Measurements from ENCODE around the gene CCNF.

Gene CCNF

DNA sequence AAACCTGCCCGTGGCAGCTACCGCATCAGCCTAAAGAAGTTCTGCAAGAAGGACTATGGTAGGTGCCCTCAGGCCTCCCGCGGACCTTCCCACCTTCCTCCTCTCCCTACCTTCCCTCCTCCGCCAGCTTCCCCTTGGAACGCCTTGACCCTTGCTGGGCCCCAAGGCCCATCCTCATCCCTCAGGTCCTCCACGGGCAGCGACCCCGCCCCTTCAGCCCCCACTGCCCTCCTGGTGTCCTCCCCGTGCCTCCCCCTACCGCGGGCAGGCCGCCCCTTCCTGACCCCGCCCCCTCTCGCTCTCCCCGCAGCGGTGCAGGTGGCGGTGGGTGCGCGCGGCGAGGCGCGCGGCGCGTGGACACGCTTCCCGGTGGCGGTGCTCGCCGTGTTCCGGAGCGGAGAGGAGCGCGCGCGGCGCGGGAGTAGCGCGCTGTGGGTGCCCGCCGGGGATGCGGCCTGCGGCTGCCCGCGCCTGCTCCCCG, 44.2 kb downstream of the CCNF start (continued):
- no peak; the same call in 1 of the 2 replicates for TF ChIP-seq ZBTB8A (tag by site-specific recombination; IDR thresholded peaks at IDR 0.05)
- TF ChIP-seq SP7 (tag by site-specific recombination; IDR thresholded peaks at IDR 0.05) = peak; percentile 83
- TF ChIP-seq, protein P1, sequence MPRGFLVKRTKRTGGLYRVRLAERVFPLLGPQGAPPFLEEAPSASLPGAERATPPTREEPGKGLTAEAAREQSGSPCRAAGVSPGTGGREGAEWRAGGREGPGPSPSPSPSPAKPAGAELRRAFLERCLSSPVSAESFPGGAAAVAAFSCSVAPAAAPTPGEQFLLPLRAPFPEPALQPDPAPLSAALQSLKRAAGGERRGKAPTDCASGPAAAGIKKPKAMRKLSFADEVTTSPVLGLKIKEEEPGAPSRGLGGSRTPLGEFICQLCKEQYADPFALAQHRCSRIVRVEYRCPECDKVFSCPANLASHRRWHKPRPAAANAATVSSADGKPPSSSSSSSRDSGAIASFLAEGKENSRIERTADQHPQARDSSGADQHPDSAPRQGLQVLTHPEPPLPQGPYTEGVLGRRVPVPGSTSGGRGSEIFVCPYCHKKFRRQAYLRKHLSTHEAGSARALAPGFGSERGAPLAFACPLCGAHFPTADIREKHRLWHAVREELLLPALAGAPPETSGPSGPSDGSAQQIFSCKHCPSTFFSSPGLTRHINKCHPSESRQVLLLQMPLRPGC (tag by site-specific recombination; IDR thresholded peaks at IDR 0.05) = peak; percentile 48; the same call in 1 of the 2 replicates
- no peak; the same call in 1 of the 2 replicates for TF ChIP-seq ZNF394 (tag by site-specific recombination; IDR thresholded peaks at IDR 0.05; ENCODE audit: borderline replicate concordance)
- no peak for TF ChIP-seq ZNF747 (tag by site-specific recombination; IDR thresholded peaks at IDR 0.05)
- TF ChIP-seq, protein P2, sequence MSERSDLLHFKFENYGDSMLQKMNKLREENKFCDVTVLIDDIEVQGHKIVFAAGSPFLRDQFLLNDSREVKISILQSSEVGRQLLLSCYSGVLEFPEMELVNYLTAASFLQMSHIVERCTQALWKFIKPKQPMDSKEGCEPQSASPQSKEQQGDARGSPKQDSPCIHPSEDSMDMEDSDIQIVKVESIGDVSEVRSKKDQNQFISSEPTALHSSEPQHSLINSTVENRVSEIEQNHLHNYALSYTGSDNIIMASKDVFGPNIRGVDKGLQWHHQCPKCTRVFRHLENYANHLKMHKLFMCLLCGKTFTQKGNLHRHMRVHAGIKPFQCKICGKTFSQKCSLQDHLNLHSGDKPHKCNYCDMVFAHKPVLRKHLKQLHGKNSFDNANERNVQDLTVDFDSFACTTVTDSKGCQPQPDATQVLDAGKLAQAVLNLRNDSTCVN (tag by site-specific recombination; optimal IDR thresholded peaks at IDR 0.05) = peak; percentile 78
- TF ChIP-seq ZNF76 (tag by site-specific recombination; IDR thresholded peaks at IDR 0.05; ENCODE audit: borderline replicate concordance, low read depth) = peak; percentile 87
- no peak for TF ChIP-seq ZNF48 (tag by site-specific recombination; IDR thresholded peaks at IDR 0.05)
- no peak for TF ChIP-seq ZNF132 (tag by site-specific recombination; IDR thresholded peaks at IDR 0.05; ENCODE audit: borderline replicate concordance)
- peak; percentile 95 for TF ChIP-seq SP3 (tag by site-specific recombination; IDR thresholded peaks at IDR 0.05)
- no peak for TF ChIP-seq HOXC10 (CRISPR knock-in tag; IDR thresholded peaks at IDR 0.05)
- TF ChIP-seq, protein P3, sequence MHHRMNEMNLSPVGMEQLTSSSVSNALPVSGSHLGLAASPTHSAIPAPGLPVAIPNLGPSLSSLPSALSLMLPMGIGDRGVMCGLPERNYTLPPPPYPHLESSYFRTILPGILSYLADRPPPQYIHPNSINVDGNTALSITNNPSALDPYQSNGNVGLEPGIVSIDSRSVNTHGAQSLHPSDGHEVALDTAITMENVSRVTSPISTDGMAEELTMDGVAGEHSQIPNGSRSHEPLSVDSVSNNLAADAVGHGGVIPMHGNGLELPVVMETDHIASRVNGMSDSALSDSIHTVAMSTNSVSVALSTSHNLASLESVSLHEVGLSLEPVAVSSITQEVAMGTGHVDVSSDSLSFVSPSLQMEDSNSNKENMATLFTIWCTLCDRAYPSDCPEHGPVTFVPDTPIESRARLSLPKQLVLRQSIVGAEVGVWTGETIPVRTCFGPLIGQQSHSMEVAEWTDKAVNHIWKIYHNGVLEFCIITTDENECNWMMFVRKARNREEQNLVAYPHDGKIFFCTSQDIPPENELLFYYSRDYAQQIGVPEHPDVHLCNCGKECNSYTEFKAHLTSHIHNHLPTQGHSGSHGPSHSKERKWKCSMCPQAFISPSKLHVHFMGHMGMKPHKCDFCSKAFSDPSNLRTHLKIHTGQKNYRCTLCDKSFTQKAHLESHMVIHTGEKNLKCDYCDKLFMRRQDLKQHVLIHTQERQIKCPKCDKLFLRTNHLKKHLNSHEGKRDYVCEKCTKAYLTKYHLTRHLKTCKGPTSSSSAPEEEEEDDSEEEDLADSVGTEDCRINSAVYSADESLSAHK (tag by site-specific recombination; IDR thresholded peaks at IDR 0.05) = 0 out of 2 replicates have a peak, but pooled peaks have one; percentile 27
- peak; percentile 2; the same call in 1 of the 2 replicates for TF ChIP-seq ZBTB20 (tag by site-specific recombination; IDR thresholded peaks at IDR 0.05)
- no peak for TF ChIP-seq HOXA7 (CRISPR knock-in tag; IDR thresholded peaks at IDR 0.05; ENCODE audit: borderline replicate concordance)
- TF ChIP-seq, protein P4, sequence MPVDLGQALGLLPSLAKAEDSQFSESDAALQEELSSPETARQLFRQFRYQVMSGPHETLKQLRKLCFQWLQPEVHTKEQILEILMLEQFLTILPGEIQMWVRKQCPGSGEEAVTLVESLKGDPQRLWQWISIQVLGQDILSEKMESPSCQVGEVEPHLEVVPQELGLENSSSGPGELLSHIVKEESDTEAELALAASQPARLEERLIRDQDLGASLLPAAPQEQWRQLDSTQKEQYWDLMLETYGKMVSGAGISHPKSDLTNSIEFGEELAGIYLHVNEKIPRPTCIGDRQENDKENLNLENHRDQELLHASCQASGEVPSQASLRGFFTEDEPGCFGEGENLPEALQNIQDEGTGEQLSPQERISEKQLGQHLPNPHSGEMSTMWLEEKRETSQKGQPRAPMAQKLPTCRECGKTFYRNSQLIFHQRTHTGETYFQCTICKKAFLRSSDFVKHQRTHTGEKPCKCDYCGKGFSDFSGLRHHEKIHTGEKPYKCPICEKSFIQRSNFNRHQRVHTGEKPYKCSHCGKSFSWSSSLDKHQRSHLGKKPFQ (tag by site-specific recombination; IDR thresholded peaks at IDR 0.05) = no peak
- TF ChIP-seq ZNF302 (tag by site-specific recombination; IDR thresholded peaks at IDR 0.05; ENCODE audit: low read depth) = no peak
- peak; percentile 64; the same call in 1 of the 2 replicates for TF ChIP-seq ZEB2 (tag by site-specific recombination; IDR thresholded peaks at IDR 0.05)

DNA sequence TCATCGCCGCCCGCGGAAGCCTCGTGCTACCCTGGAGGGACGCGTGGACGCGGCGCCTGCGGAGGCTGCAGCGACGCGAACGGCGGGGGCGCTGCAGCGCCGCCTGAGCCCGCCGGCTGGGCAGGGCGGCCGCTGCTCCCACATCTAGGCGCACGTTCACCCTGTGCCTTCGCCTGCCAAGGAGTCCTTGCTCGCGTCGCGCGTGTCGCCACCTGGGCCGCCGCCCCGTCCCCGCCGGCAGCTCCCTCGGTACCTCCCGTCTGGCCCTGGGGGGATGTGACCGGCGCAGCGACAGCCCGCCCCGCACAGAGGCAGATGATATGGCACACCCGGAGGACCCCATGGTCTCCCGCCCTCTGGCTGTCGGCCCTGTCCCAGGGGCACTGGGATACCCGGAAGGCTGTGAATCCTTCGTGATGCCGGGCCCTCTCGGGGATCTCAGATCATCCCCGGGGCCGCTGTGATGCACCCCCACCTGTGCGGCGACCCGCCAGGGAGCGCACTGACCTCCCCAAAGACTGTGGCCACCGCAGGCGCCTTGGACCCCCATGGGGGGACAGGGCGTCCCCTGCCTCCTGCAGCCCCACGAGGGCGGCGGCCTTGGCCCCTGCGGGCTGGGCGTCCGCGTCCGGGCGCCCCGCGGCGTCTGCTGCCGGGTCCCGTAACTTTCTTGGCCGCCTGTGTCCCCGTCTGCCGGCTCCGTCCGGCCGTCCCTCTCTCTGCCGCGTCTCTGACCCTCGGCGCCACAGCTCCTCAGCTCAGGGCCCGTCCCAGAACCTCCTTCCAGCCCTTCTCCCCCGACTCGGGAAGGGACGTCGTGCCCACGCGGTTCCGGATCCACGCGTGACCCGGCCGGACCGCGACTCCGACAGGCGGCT, 45.0 kb downstream of the CCNF start:
- POLR2A ChIA-PET = interaction anchor here (0.7 to 1.7 kb wide), 8 partner anchors 14 to 223 kb away, joined by 3 to 10 read pairs (median 4); partner anchors contain the start of gene ECI1
- peaks cover 15% of the 10 kb centered on the region for H3K4me1 ChIP-seq (ENCODE audit: control insufficient read depth, insufficient read depth, low read length)
- H3K27ac ChIP-seq (ENCODE audit: extremely low read depth, low read depth, low read length) = peak overlapping the region; percentile 79
- H3K4me3 ChIP-seq (ENCODE audit: low read depth, low read length) = peak overlapping the region; percentile 63
- CTCF ChIA-PET = interaction anchor here (0.6 to 1.2 kb wide), 2 partner anchors 27 to 38 kb away, joined by 3 to 4 read pairs; no protein-coding TSS in a partner anchor
- no peaks in the 10 kb centered on the region for H3K9me3 ChIP-seq (ENCODE audit: control insufficient read depth, insufficient read depth, low read depth, low read length)
- H3K36me3 ChIP-seq (ENCODE audit: control insufficient read depth in 2 of 2, insufficient read depth in 1 of 2, low read length in 2 of 2) = peaks cover 0 to 2% of the 10 kb centered on the region in 2 experiments; a peak in 1 of 3 replicates
- TF ChIP-seq ZNF335 (tag by site-specific recombination; conservative IDR thresholded peaks at IDR 0.05) = peak; percentile 97
- TF ChIP-seq ZNF394 (tag by site-specific recombination; IDR thresholded peaks at IDR 0.05; ENCODE audit: borderline replicate concordance) = no peak
- peak; percentile 58 for TF ChIP-seq ZNF76 (tag by site-specific recombination; IDR thresholded peaks at IDR 0.05; ENCODE audit: borderline replicate concordance, low read depth)
- 0 out of 2 replicates have a peak, but pooled peaks have one; percentile 30 for TF ChIP-seq ZNF146 (tag by site-specific recombination; IDR thresholded peaks at IDR 0.05)
- no peak for TF ChIP-seq ZNF837 (tag by site-specific recombination; IDR thresholded peaks at IDR 0.05)
- TF ChIP-seq, protein P2 (tag by site-specific recombination; optimal IDR thresholded peaks at IDR 0.05) = peak; percentile 68
- peak; percentile 69 for TF ChIP-seq ZBTB7A (tag by site-specific recombination; IDR thresholded peaks at IDR 0.05; ENCODE audit: low read depth)
- peak; percentile 10; the same call in 1 of the 2 replicates for TF ChIP-seq ZNF341 (tag by site-specific recombination; IDR thresholded peaks at IDR 0.05; ENCODE audit: low read depth)
- peak; percentile 11; the same call in 1 of the 2 replicates for TF ChIP-seq ZSCAN30 (tag by site-specific recombination; IDR thresholded peaks at IDR 0.05)
- TF ChIP-seq, protein P5, sequence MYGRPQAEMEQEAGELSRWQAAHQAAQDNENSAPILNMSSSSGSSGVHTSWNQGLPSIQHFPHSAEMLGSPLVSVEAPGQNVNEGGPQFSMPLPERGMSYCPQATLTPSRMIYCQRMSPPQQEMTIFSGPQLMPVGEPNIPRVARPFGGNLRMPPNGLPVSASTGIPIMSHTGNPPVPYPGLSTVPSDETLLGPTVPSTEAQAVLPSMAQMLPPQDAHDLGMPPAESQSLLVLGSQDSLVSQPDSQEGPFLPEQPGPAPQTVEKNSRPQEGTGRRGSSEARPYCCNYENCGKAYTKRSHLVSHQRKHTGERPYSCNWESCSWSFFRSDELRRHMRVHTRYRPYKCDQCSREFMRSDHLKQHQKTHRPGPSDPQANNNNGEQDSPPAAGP (tag by site-specific recombination; IDR thresholded peaks at IDR 0.05) = peak; percentile 40; the same call in 1 of the 2 replicates

Measured in HEK293 (cell line).